ENCODE measurements around the gene MYO18B.

Gene MYO18B

DNA sequence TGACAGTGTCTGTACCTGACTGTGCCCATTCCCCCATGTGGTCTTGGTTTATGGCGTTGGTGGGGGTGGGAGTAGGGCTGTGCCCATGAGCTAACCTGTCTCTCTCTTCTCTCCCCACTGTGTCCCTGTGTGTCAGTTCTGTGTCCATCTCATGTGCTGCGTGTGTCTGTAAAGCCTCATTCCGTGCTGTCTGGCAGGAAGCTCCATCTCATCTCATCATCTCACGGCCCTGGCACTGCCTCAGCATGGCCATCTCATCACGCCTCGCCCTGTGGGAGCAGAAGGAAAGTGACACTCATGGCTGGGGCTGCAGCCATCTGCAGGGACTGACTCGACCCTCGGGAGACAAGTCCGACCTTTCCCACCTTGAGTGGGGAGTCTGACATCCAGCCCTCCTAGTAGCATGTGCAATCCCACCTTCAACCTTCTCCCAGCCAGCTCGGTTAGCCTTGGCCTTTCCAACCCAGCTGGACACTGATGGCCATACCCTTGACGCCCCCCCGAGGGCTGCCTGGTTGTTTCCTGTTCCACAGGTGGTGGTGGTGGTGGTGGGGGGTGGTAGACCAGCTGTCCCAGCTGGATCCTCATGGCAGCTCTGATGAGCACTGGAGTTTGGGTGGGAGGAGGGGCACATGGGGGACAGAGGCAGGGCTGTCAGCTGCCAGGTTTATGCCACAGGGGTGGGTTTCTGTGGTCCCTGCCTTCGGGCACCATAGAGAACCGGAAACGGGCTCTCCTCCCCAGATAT lies 19.0 kb downstream of the MYO18B start:
- no peak for DNase-seq (ENCODE audit: low read depth)
- TF ChIP-seq, protein P1, sequence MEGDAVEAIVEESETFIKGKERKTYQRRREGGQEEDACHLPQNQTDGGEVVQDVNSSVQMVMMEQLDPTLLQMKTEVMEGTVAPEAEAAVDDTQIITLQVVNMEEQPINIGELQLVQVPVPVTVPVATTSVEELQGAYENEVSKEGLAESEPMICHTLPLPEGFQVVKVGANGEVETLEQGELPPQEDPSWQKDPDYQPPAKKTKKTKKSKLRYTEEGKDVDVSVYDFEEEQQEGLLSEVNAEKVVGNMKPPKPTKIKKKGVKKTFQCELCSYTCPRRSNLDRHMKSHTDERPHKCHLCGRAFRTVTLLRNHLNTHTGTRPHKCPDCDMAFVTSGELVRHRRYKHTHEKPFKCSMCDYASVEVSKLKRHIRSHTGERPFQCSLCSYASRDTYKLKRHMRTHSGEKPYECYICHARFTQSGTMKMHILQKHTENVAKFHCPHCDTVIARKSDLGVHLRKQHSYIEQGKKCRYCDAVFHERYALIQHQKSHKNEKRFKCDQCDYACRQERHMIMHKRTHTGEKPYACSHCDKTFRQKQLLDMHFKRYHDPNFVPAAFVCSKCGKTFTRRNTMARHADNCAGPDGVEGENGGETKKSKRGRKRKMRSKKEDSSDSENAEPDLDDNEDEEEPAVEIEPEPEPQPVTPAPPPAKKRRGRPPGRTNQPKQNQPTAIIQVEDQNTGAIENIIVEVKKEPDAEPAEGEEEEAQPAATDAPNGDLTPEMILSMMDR (IDR thresholded peaks at IDR 0.05; ENCODE audit: low read depth, low read length, missing control alignments) = no peak
- H3K4me3 ChIP-seq (ENCODE audit: low read depth, low read length) = no peak overlapping the region

DNA sequence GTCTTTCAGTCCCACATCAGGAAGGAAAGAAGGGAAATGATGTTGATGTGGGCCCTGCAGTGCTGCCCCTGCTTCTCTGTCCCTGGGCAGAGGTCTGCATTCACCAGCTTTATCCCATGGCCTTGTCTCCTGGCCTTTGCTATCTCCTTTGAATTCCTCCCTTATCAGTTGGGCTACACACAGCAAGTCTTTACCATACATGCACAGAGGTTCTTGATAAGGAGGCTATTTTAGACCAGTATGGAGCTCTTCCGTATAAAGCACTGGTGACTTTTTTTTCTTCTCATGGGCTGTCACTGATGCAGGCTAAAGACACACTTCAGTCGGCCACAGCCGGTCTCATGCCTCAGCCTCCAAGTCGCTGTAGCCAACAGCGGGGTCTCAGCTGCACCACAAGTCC lies 20.2 kb downstream of the MYO18B start:
- TF ChIP-seq, protein P1 (IDR thresholded peaks at IDR 0.05; ENCODE audit: low read depth, low read length, missing control alignments) = no peak
- H3K4me3 ChIP-seq (ENCODE audit: low read depth, low read length) = no peak overlapping the region
- DNase-seq (ENCODE audit: low read depth) = no peak

DNA sequence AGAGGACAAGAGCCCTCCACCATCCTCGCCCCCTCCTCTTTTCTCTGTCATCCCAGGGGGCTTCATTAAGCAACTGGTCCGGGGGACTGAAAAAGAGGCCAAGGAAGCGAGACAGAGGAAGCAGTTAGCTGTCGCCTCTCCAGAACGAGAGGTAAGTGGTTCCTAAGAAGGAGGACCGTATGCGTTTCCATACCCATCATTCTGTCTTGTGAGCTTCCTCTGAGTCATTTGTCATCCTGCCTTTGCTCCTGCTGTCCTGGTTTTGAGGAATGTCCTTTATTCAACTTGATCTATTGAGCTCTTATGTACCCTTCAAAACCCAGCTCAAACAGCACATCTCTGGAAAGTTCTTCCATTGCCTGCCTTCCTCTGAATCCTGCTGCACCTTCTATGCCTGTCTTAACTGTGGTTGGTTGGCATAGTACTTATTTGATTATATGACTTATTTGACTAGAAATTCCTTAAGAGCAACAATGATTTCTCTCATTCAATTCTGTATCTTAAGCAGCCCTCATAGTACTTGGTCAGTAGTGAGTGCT lies 21.3 kb downstream of the MYO18B start:
- DNase-seq (ENCODE audit: low read depth) = no peak
- TF ChIP-seq, protein P1 (IDR thresholded peaks at IDR 0.05; ENCODE audit: low read depth, low read length, missing control alignments) = no peak

DNA sequence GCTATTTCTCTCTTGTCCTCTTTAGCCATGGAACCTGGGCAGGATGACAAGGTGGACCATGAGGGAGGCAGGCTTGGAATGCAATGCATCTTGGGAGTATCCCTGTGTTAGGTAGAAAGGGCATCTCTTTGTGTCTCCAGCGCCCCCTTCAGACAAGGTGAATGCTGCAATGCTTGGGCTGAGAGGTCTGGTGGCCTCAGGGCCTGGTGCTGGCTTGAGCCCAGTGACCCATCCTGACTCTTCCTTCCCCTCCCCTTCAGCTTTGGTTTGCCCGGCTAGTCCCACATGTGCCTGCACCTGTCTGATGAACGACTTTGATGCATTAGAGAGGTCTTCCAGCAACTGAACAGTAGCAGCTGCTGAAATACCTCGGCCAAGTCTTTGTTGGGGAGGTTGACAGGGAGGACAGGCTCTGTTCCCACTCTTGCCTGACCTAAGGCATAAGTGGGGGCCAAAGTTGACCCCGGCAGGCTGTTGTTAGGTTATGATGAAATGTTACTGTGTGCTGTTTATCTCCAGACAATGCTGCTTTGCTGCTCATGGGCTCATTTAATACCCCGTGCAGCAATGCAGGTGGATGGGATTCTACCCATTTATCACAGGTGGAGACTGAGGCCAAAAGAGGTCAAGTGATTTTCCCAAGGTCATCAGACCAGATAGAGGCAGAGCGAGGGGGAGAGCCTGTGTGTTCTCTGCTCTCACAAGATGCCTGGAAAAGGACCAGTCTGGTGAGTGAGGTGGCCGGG lies 22.5 kb downstream of the MYO18B start:
- no peak overlapping the region for H3K4me3 ChIP-seq (ENCODE audit: low read depth, low read length)
- TF ChIP-seq, protein P1 (IDR thresholded peaks at IDR 0.05; ENCODE audit: low read depth, low read length, missing control alignments) = no peak
- no peak for DNase-seq (ENCODE audit: low read depth)

More for the DNA sequence above, 21.3 kb downstream of the MYO18B start:
- no peak overlapping the region for H3K4me3 ChIP-seq (ENCODE audit: low read depth, low read length)

DNA sequence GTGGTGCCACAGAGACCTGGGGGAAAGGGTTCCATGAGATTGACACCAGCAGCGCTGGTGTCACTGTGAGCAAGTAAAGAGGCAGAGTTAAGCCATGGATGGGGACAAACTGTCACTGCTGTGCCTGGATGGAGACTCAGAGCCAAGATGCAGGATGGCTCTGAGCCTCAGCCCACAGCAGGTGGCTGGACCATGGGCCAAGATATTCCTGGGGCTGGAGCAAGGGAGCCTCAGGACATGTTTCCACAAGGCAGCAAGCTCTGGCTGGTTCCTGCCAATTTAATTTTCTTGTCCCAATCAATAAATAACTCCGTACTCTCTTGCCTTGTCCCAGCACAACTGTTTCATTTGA lies 23.0 kb downstream of the MYO18B start:
- TF ChIP-seq, protein P1 (IDR thresholded peaks at IDR 0.05; ENCODE audit: low read depth, low read length, missing control alignments) = no peak
- no peak for DNase-seq (ENCODE audit: low read depth)
- H3K4me3 ChIP-seq (ENCODE audit: low read depth, low read length) = no peak overlapping the region

DNA sequence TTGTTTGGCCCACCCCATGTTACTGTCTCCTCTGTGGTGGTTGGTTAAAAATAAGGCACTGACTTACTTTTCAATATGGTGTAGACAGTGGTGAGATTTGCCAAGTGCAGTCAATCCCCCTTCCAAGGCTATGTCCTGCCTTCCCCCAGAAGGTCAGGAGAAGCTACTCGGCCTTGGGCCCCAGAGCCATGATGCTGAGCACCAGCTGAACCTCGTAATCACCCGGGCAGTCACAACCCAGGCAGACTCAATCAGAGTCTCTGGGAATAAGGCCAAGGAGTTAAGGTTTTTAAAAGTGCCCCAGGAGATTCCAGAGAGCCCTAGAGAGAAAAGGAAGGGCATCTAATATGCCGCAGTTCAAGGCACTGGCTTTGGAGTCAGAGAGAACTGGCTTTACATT lies 23.8 kb downstream of the MYO18B start:
- no peak overlapping the region for H3K4me3 ChIP-seq (ENCODE audit: low read depth, low read length)
- TF ChIP-seq, protein P1 (IDR thresholded peaks at IDR 0.05; ENCODE audit: low read depth, low read length, missing control alignments) = no peak
- no peak for DNase-seq (ENCODE audit: low read depth)

All from GM12864 (cell line).